ENCODE results near the gene ARMC2.

- TF ChIP-seq SMC3 (IDR thresholded peaks at IDR 0.05; ENCODE audit: low read depth, low read length) (no peak), SIN3A (IDR thresholded peaks at IDR 0.05; ENCODE audit: borderline replicate concordance, low read depth, low read length) (no peak), EZH2phosphoT487 (IDR thresholded peaks at IDR 0.05; ENCODE audit: borderline replicate concordance, low read depth) (no peak), CTCF (IDR thresholded peaks at IDR 0.05) (no peak), IRF3 (IDR thresholded peaks at IDR 0.05; ENCODE audit: low read depth, low read length) (no peak)
Observed at GRCh38 chr6:108874470-108875160, 26.4 kb downstream of the ARMC2 start.
